ENCODE measurements around the gene EPOP. TPM values are rescaled to one million over a fixed set of nuclear protein-coding genes. Genes with fewer than 3 reads are reported as not detected.
A peak's percentile ranks its signal among the peaks of the same experiment; 100 is the strongest.

EPOP gene
- total RNA-seq, 1 donor from 2014 or later = 0.51 TPM

DNA sequence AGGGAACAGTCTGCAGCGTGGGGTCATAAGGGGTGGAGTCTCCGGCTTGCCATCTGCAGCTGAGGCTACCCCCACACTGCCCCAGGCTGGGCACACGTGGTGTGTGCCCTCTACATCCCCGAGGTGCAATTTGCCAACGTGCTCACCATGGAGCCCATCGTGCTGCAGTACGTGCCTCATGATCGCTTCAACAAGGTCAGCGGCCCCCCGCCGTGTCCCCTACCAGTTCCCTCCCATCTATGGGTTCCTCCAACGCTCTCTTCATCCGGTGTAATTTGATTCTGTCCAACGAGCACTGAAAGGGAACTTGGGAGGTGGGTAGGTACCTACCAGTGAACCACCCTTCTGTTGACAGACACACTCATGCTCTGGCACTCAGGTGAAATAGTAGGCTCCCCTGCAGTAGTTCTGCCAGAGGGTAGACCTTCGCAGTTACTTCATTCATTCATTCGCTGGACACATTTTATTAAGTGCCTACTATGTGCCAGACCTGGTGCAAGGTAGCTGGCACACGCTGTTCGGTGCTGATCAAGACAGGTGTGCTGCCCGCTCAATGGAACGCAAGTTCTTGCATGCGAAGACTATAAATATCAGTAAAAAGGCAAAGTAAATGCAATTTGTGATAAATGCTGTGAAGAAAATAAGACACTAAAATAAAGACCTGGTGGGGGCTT is 33.1 kb upstream of the EPOP start:
- ATAC-seq = no peak
- intact Hi-C loops (cut with DNase I) = loop anchor here (5.0 kb wide), 1 partner anchor 89 kb away; the partner anchor contains the start of gene PIP4K2B

DNA sequence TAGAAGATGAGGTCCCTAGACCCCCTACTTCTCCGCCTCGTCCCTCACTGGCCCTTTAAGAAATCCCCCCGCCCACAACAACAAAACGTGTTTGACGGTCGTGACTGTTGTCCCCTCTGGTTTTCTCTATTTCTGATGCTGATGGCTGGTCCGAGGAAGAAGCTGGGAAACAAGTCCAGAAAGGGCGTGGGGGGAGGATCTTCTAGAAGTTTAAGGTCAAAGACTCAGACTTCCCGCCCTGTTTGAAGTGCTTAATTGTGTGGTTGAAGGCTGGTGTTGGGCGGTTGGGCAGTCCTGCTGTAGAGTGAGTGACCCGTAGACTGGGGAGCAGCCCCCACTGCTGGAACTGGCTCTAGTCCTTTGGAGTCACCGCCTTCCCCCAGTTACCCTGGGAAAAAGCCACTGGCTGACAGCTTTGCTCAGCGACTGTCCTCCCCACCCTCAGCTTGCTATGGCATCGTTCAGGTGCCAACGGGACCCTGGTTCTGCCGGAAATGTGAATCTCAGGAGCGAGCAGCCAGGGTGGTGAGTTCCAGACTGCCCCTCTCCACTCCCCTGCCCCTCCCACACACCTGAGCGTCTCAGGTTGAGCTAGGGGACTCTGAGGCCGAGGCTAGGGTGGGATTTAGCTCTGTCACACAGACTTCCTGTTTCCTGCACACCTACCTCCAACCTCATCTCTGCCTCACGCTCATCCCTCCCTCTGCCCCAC is 31.9 kb upstream of the EPOP start:
- intact Hi-C loops (cut with DNase I) = loop anchor here (5.0 kb wide), 1 partner anchor 91 kb away; the partner anchor contains the start of gene PIP4K2B
- ATAC-seq = no peak
- DNase-seq (ENCODE audit: missing footprints) = no peak

More for the DNA sequence above, 33.1 kb upstream of the EPOP start:
- no peak for DNase-seq (ENCODE audit: missing footprints)

DNA sequence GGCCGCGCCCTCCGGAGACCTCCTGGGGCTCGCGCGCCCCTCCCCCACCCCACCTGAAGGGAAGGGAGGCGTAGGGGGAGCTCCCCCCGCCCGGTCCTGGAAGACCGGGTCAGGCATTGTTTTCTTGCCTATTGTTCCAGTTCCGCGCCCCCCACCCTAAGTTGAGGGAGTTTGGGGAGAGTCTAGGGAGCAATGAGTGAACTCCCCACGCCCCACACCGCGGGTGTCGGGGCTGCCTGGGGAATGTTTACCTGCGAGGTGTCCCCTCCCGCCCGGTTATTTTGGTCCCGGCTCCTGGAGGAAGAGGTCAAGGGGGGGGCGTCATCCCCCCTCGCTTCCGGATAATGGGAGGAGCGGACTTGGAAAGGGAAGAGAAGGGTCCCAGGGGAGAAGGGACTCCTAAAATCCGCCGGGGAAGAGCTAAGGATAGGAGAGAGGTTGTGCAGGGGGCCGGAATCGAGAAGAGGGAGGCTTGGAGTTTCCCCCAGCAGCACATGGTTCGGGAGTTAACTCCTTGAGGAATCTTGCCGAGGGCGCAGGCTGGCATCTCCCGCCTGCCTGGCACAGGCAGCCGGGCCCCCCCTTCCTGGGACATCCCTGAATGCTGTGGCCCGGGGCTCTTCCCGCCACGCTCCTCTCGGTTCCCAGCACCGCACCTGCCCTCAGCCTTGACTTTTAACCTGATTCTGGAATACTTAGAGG is 31.2 kb upstream of the EPOP start:
- ATAC-seq = no peak
- intact Hi-C loops (cut with DNase I) = loop anchor here (5.0 kb wide), 1 partner anchor 91 kb away; the partner anchor contains the start of gene PIP4K2B
- peak; percentile 84 for DNase-seq (ENCODE audit: missing footprints)

DNA sequence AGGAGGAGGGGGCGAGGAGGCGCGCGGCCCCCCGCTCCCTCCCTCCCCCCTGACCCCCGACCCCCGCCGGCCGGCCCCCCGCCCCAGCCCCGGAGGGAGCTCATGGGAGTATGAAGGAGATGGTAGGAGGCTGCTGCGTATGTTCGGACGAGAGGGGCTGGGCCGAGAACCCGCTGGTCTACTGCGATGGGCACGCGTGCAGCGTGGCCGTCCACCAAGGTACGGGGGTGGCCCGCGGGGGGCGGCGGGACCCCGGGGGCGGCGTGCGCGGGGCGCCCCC is 30.7 kb upstream of the EPOP start:
- no peak for DNase-seq (ENCODE audit: missing footprints)
- intact Hi-C loops (cut with DNase I) = loop anchor here (5.0 kb wide), 1 partner anchor 92 kb away; the partner anchor contains the start of gene PIP4K2B
- ATAC-seq = no peak

DNA sequence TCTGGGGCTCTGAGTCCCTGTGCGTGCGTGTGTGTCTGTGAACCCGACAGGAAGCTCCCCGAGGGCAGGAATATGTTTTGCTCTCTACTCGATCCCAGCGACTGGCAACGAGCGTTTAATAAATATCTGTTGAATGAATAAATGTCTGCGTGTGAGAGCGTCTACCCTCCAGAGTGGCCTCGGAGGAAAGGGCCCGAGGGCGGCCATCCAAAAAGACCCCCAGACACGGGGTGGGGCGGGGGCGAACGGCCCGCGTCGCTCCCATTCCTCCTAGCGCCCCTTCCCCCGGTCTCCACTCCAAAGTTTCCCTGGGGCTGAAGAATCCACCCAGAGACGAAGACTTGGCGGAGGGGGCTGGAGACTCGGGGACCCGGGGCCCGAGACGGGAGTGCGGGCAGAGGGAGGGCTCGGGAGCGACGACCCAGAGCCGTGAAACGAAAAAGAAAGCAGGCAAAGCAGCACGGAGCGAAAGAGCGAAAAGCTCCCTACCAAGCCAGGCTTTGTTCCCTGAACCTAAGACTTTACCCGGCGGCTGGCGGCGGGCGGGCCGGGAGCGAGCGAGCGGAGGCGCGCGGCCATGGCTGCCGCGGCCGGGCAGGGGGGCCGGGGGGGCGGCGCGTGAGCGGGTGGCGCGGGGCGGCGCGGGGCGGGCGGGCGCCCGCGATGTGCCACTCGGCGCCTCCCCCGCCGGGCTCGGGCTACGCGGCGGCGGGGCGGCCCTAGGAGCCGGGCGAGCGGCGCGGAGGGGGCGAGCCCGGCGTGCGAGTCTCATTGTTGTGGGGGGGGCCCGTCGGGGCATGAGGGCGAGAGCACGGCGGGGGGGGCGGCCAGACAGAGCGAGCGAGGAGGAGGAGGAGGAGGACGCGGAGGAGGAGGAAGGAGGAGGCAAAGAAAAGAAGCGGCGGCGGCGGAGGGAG is 30.1 kb upstream of the EPOP start, which contains the start of gene MLLT6:
MLLT6 (plus strand) TSS at position 668 of the 917 bp plus-strand sequence. CDS start 360 bp downstream, outside the sequence.
- peak; percentile 91 for DNase-seq (ENCODE audit: missing footprints)
- ATAC-seq = peak; percentile 55
- intact Hi-C loops (cut with DNase I) = loop anchor here (1.0 to 5.0 kb wide), 3 partner anchors 25 to 92 kb away; partner anchors contain the start of genes CISD3, PCGF2 and PIP4K2B

DNA sequence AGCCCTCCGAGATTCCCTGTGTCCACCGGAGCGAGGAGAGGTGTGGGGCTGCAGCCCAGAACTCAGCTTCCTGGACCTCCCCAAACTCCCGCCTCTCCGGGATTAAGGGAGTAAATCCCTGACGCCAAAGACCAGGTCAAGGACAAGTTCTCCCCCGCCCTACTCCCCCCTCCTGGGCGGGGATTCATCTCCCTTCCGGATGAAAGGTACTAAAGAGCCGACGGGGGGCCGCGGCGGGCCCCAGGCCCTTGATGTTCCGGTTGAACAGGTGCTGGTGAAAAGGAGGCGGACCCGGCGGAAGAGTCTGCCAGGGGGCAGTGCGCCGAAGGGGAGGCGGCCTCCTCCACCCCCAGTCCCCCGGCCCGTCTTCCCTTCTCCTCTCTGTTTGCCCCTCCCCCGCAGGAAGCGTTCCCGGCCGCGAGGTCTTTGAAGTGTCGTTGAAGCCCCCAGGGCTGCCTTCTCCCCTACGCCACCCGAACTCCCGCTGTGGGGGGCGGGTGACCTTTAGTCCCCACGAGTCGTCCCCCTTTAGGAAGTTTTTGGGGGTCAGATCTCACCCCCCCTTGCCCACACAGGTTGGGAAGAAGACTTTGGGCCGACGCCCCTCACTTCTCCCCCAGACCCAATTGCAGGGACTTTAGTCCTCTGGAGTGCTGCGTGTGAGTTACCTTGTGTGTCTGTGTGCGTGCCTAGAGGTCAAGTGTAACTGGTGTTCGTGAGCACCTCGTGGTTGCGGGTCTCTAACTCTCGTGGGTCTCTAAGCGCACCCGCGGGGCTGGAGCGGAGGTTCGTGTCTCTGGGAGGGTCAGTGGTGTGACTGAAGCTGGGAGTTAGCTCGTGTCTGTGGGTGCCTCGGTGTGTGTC is 29.2 kb upstream of the EPOP start:
- intact Hi-C loops (cut with DNase I) = loop anchor here (1.0 to 5.0 kb wide), 3 partner anchors 26 to 43 kb away; partner anchors contain the start of genes CISD3 and PCGF2
- ATAC-seq = peak; percentile 53
- peak; percentile 87 for DNase-seq (ENCODE audit: missing footprints)

DNA sequence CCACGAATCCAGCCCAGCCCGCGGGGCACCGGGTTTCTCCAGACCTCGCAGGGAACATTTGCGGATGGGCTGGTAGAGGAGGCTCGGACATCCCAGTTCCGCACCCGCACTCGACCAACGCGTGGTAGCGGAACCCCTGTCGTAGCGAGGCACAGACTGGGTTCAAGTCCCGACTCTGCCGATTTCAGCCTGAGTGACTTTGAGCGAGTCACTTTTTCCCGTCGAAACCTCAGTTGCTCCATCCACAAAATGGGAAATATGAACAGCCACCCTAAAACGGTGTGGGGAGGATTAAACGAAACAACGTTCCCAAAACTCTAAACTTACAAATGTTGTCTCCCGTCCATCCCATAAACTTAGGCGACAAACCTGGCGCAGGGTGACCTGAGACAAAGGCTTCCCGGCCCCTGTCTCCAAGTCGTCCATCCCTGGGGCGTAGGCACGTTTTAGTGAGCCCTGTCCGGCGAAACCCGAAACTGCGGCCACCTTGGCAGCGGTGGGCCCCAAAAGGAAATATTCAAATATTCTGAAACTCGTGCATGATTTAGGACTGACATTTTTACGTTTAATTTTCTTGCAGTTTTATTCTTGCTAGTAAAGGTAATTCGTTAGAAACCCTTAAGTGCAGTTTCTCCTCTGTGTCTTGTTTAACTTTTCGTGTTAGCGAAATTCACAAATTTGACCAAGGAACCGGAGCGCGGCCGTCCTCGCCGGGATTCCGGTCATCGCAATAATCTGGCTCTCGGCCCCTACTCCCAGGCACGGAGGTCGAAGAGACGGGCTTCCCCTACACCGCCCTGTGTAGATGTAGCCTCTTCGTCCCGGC is 28.4 kb upstream of the EPOP start:
- no peak for ATAC-seq
- DNase-seq (ENCODE audit: missing footprints) = peak; percentile 79
- intact Hi-C loops (cut with DNase I) = loop anchor here (2.0 to 5.0 kb wide), 2 partner anchors 26 to 44 kb away; partner anchors contain the start of gene PCGF2

DNA sequence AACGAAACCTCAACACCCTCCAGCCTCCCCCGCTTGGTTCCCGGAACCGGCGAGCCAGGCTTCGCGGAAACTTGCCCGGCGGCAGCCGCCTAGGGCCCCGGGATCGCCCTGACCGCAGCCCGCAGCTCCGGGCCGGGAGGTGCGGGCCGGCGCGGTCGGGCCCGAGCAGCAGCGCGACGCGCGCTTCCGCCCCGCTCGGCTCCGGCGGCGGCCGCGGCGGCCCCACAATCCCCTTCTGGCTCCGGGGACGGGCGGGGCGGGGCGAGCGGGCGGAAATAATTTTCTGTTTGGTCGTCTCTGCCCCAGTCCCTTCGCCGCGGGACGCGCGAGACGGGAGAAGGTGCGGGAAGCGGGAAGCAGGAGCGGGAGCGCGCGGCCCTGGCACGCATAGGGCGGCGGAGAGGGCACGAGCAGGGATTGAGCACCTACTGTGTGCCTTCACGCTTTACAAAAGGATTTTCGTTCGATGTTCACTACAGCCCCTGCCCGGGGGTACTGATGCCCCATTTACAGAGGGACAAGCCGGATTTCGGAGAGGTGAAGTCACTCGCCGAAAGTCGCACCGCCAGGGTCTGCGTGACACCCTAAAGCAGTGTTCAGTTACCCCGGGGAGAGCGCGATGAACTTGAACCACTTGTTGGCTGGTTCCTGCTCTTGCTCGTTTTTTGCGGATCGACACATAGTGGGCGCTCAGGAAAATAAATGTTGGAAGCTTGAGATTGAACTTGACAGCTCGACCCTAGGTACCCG is 27.6 kb upstream of the EPOP start:
- DNase-seq (ENCODE audit: missing footprints) (peak; percentile 92), ATAC-seq (peak; percentile 67)
- intact Hi-C loops (cut with DNase I) = loop anchor here (2.0 to 5.0 kb wide), 2 partner anchors 26 to 45 kb away; partner anchors contain the start of gene PCGF2

DNA sequence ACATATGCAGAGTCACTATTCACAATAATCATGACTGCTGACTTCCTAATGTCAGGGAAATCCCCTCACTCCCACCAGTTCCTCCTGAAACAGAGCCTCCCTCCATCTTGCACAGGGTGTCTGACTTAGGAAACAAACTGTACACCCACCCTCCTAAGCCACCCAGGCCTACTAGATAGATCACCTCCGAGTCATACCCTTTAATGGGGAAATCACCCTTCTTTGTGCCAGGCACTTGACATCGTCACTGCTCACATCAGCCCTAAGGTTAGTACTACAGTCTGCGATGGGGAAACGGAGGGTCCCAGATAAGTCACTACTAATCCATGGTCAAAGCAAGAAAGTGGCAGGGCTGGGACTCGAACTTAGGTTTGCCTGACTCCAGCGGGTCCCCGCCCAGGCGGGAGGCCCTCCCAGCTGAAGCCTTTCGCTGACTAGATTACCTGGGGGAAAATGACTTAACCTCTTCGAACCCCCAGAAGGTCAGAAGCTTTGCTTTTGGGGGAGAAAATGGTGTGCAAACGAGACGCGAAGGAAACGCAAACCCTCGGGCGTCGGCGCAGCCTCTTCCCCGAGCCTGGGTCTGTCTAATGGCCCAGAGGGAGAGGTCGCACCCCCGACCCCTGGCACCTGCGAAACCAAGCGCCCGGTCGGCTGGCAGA is 26.9 kb upstream of the EPOP start:
- ATAC-seq (no peak), DNase-seq (ENCODE audit: missing footprints) (no peak)
- intact Hi-C loops (cut with DNase I) = loop anchor here (2.0 to 5.0 kb wide), 2 partner anchors 25 to 46 kb away; partner anchors contain the start of gene PCGF2

DNA sequence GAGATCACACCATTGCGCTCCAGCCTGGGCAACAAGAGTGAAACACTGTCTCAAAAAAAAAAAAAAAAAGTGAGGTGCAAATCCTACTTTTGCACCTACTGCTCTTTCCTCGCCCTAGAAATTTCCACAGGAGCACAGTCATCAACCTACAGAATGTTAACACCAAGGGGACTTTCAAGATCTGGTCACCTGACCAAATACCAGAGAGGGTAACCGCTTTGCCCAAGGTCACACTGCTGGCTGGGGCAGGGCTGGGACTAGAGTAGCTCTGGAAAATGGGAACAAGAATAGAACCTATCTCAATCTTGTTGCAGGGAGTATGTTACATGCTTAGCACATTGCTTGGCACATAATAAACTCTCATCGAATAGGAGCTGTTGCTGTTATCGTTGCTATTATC is 24.0 kb upstream of the EPOP start:
- ATAC-seq = no peak
- intact Hi-C loops (cut with DNase I) = loop anchor here (10.0 kb wide), 1 partner anchor 456 kb away; the partner anchor contains the start of gene PLXDC1
- DNase-seq (ENCODE audit: missing footprints) = no peak

DNA sequence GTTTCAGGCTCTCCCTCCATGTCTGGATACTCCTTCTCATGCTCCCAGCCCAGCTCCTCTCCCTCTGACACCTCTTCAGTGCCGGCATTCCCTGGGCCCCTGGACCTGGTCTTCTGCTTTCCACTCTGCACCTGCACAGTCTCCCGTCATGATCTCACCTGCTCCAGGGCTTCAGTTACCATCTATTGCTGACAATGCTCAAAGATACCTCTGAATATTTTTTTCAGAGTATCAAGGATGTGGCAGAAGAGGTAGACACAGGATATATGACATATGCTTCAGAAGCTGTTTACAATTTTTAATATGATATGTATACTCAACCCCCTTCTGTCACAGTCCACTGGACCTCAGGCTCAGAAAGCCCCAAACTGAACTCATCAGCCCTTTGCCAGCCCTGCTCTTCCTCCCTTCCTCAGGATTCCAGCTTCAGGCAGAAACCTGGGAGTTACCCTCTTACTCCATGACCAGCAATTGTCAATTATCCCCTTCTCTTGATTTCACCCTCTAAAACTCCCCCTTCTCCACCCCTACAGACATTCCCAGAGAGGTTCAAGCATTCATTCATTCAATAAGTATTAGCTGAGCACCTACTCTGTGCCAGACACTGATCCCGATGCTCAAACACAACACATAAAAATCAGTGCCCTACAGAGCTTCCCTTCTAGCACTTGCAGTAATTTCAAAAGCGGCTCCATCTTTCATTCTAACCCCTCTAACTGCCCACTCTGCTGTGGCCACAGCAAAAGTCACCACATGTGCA is 22.5 kb upstream of the EPOP start:
- intact Hi-C loops (cut with DNase I) = loop anchor here (10.0 kb wide), 1 partner anchor 458 kb away; the partner anchor contains the start of gene PLXDC1
- no peak for ATAC-seq

DNA sequence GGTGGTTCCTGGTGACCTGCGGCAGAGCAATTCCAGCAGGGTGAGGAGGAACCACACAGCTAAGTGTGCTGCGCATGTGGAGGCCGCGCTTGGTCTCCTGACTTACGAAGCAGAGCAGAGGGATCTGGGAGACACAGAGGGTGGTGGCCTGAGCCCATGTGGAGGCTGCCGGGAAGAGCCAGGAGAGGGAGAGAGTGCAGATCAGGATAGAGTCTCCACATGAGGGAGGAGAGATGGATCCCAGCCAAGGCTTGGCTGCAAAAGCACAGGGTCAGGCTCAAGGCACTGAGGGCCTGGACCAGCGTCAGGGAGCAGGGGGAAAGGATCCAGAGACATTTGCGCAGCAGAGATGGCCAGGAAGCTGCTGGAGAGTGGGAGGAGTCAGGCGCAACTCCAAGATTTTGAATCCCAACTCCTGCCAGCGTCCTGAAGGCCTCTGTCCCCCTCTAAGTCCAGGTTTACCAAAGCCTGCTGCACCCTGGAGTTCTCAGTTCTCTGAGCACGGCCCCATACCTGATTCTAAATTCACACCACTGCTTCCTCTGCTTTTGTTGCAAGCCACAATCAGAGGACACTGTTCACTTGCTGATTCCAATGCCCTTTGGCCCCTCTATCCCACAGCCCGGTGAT is 19.1 kb upstream of the EPOP start:
- peak; percentile 99 for ATAC-seq

More for the DNA sequence above, 22.5 kb upstream of the EPOP start:
- no peak for DNase-seq (ENCODE audit: missing footprints)

DNA sequence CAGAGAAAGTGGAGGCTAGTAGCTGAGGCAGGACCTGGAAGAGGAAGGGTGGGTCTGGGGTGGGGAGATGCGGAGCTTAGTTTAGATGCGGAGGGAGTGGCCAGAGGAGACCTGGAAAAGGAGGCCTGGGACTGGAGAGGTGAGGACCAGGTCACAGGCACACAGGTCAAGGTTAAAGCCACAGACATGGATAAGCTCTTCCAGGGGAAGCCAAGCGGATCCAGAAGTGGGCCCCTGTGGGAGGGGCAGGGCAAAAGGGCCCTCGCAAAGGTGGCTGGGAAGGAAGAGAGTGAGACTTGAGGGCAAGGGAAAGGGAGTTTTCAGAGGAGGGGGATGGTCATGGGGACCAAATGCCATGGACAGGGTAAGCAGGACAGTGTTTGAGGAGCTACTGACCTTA is 16.4 kb upstream of the EPOP start:
- no peak for ATAC-seq
- no peak for DNase-seq (ENCODE audit: missing footprints)

More for the DNA sequence above, 19.1 kb upstream of the EPOP start:
- intact Hi-C loops (cut with DNase I) = loop anchor here (5.0 to 10.0 kb wide), 2 partner anchors 38 to 461 kb away; partner anchors contain the start of genes CISD3 and PLXDC1
- DNase-seq (ENCODE audit: missing footprints) = peak; percentile 93

DNA sequence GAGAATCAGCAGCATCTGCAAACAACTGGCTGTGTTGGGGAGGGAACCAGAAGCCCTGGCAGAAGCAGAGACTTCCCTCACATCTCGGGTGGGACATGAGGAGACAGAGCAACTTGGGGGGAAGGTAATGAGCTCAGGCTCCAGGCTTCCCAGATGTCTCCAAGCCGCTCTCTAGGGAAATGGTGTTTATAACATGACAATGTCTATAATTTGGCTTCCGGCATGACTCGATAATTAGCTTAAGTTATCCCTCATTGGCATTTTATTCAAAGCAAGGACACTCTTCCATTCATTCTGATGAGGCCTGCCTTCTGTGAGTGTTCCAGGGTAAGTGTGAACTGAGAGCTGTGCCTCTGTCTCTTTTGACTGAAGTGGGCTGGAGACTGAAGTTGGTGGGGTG is 15.6 kb upstream of the EPOP start:
- no peak for ATAC-seq
- intact Hi-C loops (cut with DNase I) = loop anchor here (5.0 to 10.0 kb wide), 2 partner anchors 42 to 464 kb away; partner anchors contain the start of genes CISD3 and PLXDC1
- no peak for DNase-seq (ENCODE audit: missing footprints)

More for the DNA sequence above, 16.4 kb upstream of the EPOP start:
- intact Hi-C loops (cut with DNase I) = loop anchor here (5.0 to 10.0 kb wide), 2 partner anchors 41 to 464 kb away; partner anchors contain the start of genes CISD3 and PLXDC1

Measured in Right ventricle myocardium inferior (tissue), 1 donor.